H1 (cell line): ENCODE results near the gene KCTD17. TPM values are rescaled to one million over a fixed set of nuclear protein-coding genes. Genes with fewer than 3 reads are reported as not detected.

Source experiments
- BCL11A ChIP-seq, 2 experiments: IDR thresholded peaks; one replicate each; pipeline ENCODE4 v1.6.1; 2011; ENCODE audit warnings: low read depth in 2 of 2, low read length in 2 of 2, mild to moderate bottlenecking in 2 of 2
- EGR1 ChIP-seq: IDR thresholded peaks from 2 replicates; pipeline ENCODE4 v1.6.1; 2011; ENCODE audit warnings: low read depth, low read length, borderline replicate concordance
- EP300 ChIP-seq, 2 experiments: IDR thresholded peaks; 1 replicate in 1 of 2; 2 replicates in 1 of 2; pipeline ENCODE4 v1.6.1; 2011 to 2012; ENCODE audit warnings: low read depth in 2 of 2, low read length in 2 of 2, mild to moderate bottlenecking in 2 of 2, borderline replicate concordance in 1 of 2, inconsistent platforms in 1 of 2, moderate library complexity in 1 of 2
- EZH2 ChIP-seq: fragments of 200-600 bp; sonication (generic); IDR thresholded peaks from 2 replicates; pipeline ENCODE4 v1.7.1; 2012; ENCODE audit warnings: low read depth, mild to moderate bottlenecking, moderate library complexity, low read length, inconsistent platforms; ENCODE audit not compliant: severe bottlenecking
- FOSL1 ChIP-seq: IDR thresholded peaks from 2 replicates; pipeline ENCODE4 v1.6.1; 2011; ENCODE audit warnings: mild to moderate bottlenecking, low read depth, low read length, moderate library complexity; ENCODE audit not compliant: insufficient read depth
- GABPA ChIP-seq: IDR thresholded peaks from 2 replicates; pipeline ENCODE4 v1.6.1; 2011; ENCODE audit warnings: mild to moderate bottlenecking, low read length, moderate library complexity, borderline replicate concordance; ENCODE audit not compliant: insufficient read depth
- KDM4A ChIP-seq: IDR thresholded peaks from one replicate; pipeline ENCODE4 v1.7.1; 2012; ENCODE audit warnings: low read depth, mild to moderate bottlenecking, moderate library complexity, low read length, inconsistent platforms; ENCODE audit not compliant: severe bottlenecking
- KDM5A ChIP-seq: fragments of 200-600 bp; IDR thresholded peaks from 2 replicates; pipeline ENCODE4 v1.7.1; 2012; ENCODE audit warnings: mild to moderate bottlenecking, low read length, inconsistent platforms, mixed read lengths
- POLR2A ChIP-seq, 2 experiments: IDR thresholded peaks; 1 replicate in 1 of 2; 2 replicates in 1 of 2; pipeline ENCODE4 v1.6.1; 2011; ENCODE audit warnings: low read depth in 2 of 2, low read length in 2 of 2, mild to moderate bottlenecking in 2 of 2; ENCODE audit errors: control extremely low read depth in 1 of 2
- POU5F1 ChIP-seq: IDR thresholded peaks from 2 replicates; pipeline ENCODE4 v1.6.1; 2011; ENCODE audit warnings: low read depth, mild to moderate bottlenecking, low read length, moderate library complexity
- SAP30 ChIP-seq: fragments of 300-600 bp; sonication (generic); IDR thresholded peaks from 2 replicates; pipeline ENCODE4 v1.7.1; 2012; ENCODE audit warnings: low read length, moderate library complexity, mild to moderate bottlenecking, inconsistent platforms; ENCODE audit not compliant: insufficient read depth, insufficient replicate concordance
- SIN3A ChIP-seq, 2 experiments: IDR thresholded peaks in 1 of 2; conservative IDR thresholded peaks in 1 of 2; 2 replicates each; pipeline ENCODE4 v1.6.1; 2011 to 2012; ENCODE audit warnings: low read length in 2 of 2, improper control_type of control experiment in 1 of 2, low read depth in 1 of 2, mild to moderate bottlenecking in 1 of 2
- SIRT6 ChIP-seq: IDR thresholded peaks from one replicate; pipeline ENCODE4 v1.7.1; 2012; ENCODE audit warnings: low read length, inconsistent platforms
- YY1 ChIP-seq: IDR thresholded peaks from 2 replicates; pipeline ENCODE4 v1.6.1; 2011; ENCODE audit warnings: low read depth, mild to moderate bottlenecking, low read length
- polyA plus RNA-seq, 7 experiments: library from polyadenylated mRNA; depleted of rRNA in 3 of 7; stranded (reverse) in 5 of 7; unstranded in 2 of 7; fragments of >200 nt in 5 of 7; fragments of 200-250 nt in 2 of 7; gene quantifications; 1 replicate in 5 of 7; 2 replicates in 1 of 7; 4 replicates in 1 of 7; pipeline versions ENCODE4 v1.2.1 to v1.2.3, GENCODE V29; 2011 to 2013; ENCODE audit warnings: missing spikeins in 2 of 7, mixed read lengths in 2 of 7
- total RNA-seq: library from RNA; stranded (reverse); fragmentation: NEBNext Ultra II Directional; extraction: Animal tissue kit (Norgen Biotek cat#: 25700); gene quantifications from 2 replicates; pipeline ENCODE4 v1.2.1, GENCODE V29; 2021
- TF ChIP-seq, protein P1 (sequence below): IDR thresholded peaks from 2 replicates; pipeline ENCODE4 v1.6.1; 2012; ENCODE audit warnings: low read length, inconsistent platforms
- TF ChIP-seq, protein P2 (sequence below), 3 experiments: IDR thresholded peaks; 1 replicate in 2 of 3; 2 replicates in 1 of 3; pipeline versions ENCODE4 v1.5.1 to v1.6.1; 2011; ENCODE audit warnings: low read length in 3 of 3, mild to moderate bottlenecking in 3 of 3, inconsistent platforms in 2 of 3, low read depth in 1 of 3, moderate library complexity in 1 of 3; ENCODE audit not compliant: insufficient read depth in 1 of 3; ENCODE audit errors: control extremely low read depth in 1 of 3
- TF ChIP-seq, protein P3 (sequence below): IDR thresholded peaks from 2 replicates; pipeline ENCODE4 v1.6.1; 2012; ENCODE audit warnings: inconsistent platforms

Gene KCTD17
- total and polyA plus RNA-seq, 2 of the 8 experiments (the other 6 are each of a cell fraction or from before 2014, with no cell fraction given) = 39.4 to 44.0 TPM

DNA sequence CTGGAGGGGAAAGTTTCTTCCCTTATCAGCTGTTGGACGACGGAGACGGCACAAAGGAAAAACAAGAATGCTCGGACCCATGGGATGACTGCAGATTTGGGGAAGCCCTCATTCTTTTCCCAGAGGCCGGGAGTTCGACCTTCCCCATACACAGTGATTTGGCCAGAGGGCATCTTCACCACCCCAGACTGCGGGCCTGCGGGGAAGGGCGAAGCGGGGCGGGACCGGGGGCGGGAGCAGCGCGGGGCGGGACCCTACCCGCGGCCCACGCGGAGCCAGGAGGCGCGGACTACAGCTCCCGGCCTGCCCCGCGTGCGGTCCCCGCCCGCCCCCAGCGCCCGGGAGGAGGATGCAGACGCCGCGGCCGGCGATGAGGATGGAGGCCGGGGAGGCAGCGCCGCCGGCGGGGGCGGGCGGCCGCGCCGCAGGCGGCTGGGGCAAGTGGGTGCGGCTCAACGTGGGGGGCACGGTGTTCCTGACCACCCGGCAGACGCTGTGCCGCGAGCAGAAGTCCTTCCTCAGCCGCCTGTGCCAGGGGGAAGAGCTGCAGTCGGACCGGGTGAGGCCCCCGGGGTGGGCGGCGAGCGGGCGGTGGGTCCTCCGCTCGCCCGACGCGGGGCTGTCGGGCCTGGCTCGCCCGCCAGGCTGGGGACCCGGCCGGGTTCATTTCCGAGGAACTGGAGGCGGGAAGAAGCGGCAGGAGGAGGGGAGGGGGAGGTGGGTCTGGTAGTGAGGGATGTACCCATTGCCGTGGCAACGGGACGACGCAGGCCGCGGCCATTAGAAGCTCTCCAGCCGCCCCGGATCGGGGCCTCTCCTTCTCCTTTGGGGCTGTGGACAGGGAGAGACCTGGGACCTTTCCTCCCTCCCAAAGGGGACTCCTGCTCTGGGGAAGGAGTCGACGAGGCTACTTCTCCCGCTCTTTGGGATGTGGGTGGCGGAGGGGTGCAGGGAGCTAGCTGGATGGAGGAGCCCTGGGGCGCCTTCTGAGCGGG, at the start of gene KCTD17 (continued):
- TF ChIP-seq EGR1 (no peak), KDM4A (peak; percentile 82), YY1 (peak; percentile 88), KDM5A (no peak), EP300 (IDR thresholded peaks at IDR 0.05; ENCODE audit: borderline replicate concordance in 1 of 2, low read depth in 2 of 2, low read length in 2 of 2) (no peak), GABPA (no peak), BCL11A (IDR thresholded peaks at IDR 0.05; ENCODE audit: low read depth in 2 of 2, low read length in 2 of 2) (no peak), SAP30 (no peak), POLR2A (IDR thresholded peaks at IDR 0.05; ENCODE audit: control extremely low read depth in 1 of 2, low read depth in 2 of 2, low read length in 2 of 2) (peak in 1 of 2 experiments; percentile 48; a peak in 1 of 3 replicates), SIRT6 (no peak), EZH2 (no peak), FOSL1 (no peak), SIN3A (conservative IDR thresholded peaks at IDR 0.05 in 1 of 2, IDR thresholded peaks at IDR 0.05 in 1 of 2; ENCODE audit: low read depth in 1 of 2, low read length in 2 of 2) (peak; percentile 49 to 69; a peak in 1 of 4 replicates), POU5F1 (no peak)
- TF ChIP-seq, protein P1, sequence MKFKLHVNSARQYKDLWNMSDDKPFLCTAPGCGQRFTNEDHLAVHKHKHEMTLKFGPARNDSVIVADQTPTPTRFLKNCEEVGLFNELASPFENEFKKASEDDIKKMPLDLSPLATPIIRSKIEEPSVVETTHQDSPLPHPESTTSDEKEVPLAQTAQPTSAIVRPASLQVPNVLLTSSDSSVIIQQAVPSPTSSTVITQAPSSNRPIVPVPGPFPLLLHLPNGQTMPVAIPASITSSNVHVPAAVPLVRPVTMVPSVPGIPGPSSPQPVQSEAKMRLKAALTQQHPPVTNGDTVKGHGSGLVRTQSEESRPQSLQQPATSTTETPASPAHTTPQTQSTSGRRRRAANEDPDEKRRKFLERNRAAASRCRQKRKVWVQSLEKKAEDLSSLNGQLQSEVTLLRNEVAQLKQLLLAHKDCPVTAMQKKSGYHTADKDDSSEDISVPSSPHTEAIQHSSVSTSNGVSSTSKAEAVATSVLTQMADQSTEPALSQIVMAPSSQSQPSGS = no peak
- TF ChIP-seq, protein P2, sequence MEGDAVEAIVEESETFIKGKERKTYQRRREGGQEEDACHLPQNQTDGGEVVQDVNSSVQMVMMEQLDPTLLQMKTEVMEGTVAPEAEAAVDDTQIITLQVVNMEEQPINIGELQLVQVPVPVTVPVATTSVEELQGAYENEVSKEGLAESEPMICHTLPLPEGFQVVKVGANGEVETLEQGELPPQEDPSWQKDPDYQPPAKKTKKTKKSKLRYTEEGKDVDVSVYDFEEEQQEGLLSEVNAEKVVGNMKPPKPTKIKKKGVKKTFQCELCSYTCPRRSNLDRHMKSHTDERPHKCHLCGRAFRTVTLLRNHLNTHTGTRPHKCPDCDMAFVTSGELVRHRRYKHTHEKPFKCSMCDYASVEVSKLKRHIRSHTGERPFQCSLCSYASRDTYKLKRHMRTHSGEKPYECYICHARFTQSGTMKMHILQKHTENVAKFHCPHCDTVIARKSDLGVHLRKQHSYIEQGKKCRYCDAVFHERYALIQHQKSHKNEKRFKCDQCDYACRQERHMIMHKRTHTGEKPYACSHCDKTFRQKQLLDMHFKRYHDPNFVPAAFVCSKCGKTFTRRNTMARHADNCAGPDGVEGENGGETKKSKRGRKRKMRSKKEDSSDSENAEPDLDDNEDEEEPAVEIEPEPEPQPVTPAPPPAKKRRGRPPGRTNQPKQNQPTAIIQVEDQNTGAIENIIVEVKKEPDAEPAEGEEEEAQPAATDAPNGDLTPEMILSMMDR (IDR thresholded peaks at IDR 0.05; ENCODE audit: control extremely low read depth in 1 of 3, insufficient read depth in 1 of 3, low read depth in 1 of 3, low read length in 3 of 3) = no peak
- TF ChIP-seq, protein P3, sequence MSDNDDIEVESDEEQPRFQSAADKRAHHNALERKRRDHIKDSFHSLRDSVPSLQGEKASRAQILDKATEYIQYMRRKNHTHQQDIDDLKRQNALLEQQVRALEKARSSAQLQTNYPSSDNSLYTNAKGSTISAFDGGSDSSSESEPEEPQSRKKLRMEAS = peak; percentile 40; the same call in 1 of the 2 replicates
